Measurements from ENCODE around the gene COPE. TPM values are rescaled to one million over a fixed set of nuclear protein-coding genes. Genes with fewer than 3 reads are reported as not detected.

The COPE gene
- total RNA-seq, 4 donors from 2014 or later: 169 to 229 (median 203) TPM

DNA sequence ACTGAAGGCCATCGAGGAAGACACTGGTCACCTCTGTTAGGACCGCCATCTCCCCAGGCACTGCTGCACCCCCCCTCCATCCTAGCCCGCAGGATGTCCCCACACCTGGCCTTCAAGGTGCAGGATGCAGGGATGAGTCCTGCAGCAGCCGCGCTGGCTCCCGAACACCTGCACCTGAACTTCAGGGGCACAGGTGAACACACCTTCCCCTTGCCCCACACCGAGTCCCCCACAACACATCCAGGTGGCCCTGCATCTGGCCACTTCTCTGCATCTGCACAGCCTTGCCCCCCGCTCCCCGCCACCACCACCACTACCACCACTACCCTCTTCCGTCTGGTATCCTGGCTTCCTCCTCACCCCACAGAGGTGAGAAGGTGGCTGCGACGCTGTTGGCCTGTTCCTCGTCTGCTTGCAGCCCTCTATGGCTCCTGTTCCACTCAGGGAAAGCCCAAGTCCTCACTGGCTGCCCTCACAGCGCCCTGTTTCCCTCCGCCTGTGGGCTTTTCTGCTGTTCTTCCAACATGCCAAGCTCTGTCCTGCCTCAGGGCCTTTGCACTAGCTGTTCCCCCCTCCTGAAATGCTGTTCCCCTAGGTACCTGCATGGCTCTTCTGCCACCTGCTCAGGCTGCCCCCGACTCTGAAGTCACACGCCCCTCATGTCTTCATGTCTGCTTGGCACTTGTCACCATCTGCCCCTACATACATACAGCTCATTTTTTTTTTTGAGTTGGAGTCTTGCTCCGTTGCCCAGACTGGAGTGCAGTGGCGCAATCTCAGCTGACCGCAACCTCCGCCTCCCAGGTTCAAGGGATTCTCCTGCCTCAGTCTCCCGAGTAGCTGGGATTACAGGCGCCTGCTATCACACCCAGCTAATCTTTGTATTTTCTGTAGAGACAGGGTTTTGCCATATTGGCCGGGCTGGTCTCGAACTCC, 21.8 kb downstream of the COPE start:
- TF ChIP-seq POLR2A (IDR thresholded peaks at IDR 0.05): no peak
- ATAC-seq (no peak), DNase-seq (no peak)
- H3K27me3 ChIP-seq: no peaks in the 10 kb centered on the region
- no peak overlapping the region for H3K4me3 ChIP-seq
- H3K4me1 ChIP-seq: peaks cover 8 to 31% of the 10 kb centered on the region in 2 donors
- no peaks in the 10 kb centered on the region for H3K9me3 ChIP-seq
- H3K27ac ChIP-seq: no peak overlapping the region
- intact Hi-C loops (cut with DNase I; ENCODE audit: low total_unique reads): loop anchor here (10.0 kb wide), 1 partner anchor 137 kb away; the partner anchor contains the start of genes ARMC6 and SUGP2
- H3K36me3 ChIP-seq: peaks cover 0 to 15% of the 10 kb centered on the region in 2 donors
- in situ Hi-C loops (cut with MboI; ENCODE audit: low sequenced_read_pairs in 4 of 4): no loop called here

DNA sequence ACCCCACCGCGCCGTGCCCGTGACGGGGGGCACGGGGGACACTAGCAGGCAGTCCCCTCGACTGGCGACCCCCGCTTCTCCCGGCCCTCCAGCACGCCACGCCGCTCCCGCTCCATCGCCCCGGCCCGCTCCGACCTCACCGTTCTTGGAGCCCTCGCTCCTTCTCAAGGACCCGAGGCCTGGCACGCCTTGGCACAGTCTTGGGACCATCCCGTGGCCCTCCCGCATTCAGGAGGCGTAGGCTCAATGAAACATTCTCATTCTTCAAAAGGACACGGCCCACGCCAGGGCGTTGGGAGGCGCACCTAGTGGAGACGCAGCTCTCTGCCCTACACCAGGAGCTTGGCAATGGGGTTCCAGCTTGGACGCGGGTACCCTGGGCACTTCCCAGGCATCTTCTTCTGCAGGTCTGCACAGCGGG, 22.8 kb downstream of the COPE start:
- intact Hi-C loops (cut with DNase I; ENCODE audit: low total_unique reads): loop anchor here (10.0 kb wide), 1 partner anchor 138 kb away; the partner anchor contains the start of genes ARMC6 and SUGP2

DNA sequence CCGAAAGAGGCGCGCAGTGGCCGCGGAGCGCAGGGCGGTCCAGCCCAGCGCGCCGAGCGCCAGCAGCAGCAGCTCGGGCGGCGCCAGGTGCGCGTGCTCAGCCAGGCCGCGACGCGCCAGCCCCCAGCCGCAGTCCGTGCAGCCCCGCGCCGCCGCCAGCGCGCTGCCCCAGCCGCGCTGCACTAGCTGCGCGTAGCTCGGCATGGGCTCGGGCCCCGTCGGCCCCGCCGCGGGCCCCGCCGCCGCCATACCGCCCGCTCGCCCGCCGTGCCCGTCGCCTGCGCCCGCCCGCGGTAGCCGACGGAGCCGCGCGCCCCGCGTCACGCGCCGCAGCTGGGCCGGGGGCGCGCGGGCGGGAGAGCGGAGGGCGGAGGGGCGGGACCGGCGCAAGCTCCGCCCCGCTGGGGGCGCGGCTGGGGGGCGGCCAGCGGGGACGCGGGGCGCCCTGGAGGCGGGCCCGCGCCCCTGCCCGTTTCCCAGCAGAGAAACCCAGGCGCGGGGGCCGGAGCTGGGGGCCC, 23.3 kb downstream of the COPE start, which contains the start of gene CERS1:
TSS of gene CERS1 (minus strand) at position 335 of the 518 bp plus-strand sequence. CDS start at position 249, 86 bp downstream.
- Histone ChIP-seq H3K27me3 (no peaks in the 10 kb centered on the region), H3K27ac (peak within 1 kb of the TSS; percentile 16 to 74 (median 46)), H3K4me3 (peak within 1 kb of the TSS; percentile 55 to 71 (median 58)), H3K36me3 (peaks cover 0 to 15% of the 10 kb centered on the region in 2 donors), H3K9me3 (no peaks in the 10 kb centered on the region), H3K4me1 (peaks cover 8 to 31% of the 10 kb centered on the region in 2 donors)
- TF ChIP-seq, protein P1, sequence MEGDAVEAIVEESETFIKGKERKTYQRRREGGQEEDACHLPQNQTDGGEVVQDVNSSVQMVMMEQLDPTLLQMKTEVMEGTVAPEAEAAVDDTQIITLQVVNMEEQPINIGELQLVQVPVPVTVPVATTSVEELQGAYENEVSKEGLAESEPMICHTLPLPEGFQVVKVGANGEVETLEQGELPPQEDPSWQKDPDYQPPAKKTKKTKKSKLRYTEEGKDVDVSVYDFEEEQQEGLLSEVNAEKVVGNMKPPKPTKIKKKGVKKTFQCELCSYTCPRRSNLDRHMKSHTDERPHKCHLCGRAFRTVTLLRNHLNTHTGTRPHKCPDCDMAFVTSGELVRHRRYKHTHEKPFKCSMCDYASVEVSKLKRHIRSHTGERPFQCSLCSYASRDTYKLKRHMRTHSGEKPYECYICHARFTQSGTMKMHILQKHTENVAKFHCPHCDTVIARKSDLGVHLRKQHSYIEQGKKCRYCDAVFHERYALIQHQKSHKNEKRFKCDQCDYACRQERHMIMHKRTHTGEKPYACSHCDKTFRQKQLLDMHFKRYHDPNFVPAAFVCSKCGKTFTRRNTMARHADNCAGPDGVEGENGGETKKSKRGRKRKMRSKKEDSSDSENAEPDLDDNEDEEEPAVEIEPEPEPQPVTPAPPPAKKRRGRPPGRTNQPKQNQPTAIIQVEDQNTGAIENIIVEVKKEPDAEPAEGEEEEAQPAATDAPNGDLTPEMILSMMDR (IDR thresholded peaks at IDR 0.05 in 4 of 5, conservative IDR thresholded peaks at IDR 0.05 in 1 of 5): no peak
- TF ChIP-seq POLR2A (IDR thresholded peaks at IDR 0.05): peak in 1 of 2 donors; percentile 19
- intact Hi-C loops (cut with DNase I; ENCODE audit: low total_unique reads) (loop anchor here (1.0 to 10.0 kb wide), 3 partner anchors 23 to 139 kb away; partner anchors contain the start of genes ARMC6, COPE, DDX49 and SUGP2), in situ Hi-C loops (cut with MboI; ENCODE audit: low sequenced_read_pairs in 4 of 4) (no loop called here)
- ATAC-seq: peak; percentile 32
- no peak for DNase-seq

More for the DNA sequence above, 22.8 kb downstream of the COPE start:
- ATAC-seq: no peak
- Histone ChIP-seq H3K4me1 (peaks cover 8 to 31% of the 10 kb centered on the region in 2 donors), H3K27ac (no peak overlapping the region), H3K36me3 (peaks cover 0 to 15% of the 10 kb centered on the region in 2 donors), H3K27me3 (no peaks in the 10 kb centered on the region), H3K9me3 (no peaks in the 10 kb centered on the region), H3K4me3 (peak overlapping the region in 1 of 4 donors; percentile 9)
- in situ Hi-C loops (cut with MboI; ENCODE audit: low sequenced_read_pairs in 4 of 4): no loop called here
- no peak for DNase-seq
- TF ChIP-seq POLR2A (IDR thresholded peaks at IDR 0.05): no peak
- TF ChIP-seq, protein P1 (IDR thresholded peaks at IDR 0.05 in 4 of 5, conservative IDR thresholded peaks at IDR 0.05 in 1 of 5): no peak

DNA sequence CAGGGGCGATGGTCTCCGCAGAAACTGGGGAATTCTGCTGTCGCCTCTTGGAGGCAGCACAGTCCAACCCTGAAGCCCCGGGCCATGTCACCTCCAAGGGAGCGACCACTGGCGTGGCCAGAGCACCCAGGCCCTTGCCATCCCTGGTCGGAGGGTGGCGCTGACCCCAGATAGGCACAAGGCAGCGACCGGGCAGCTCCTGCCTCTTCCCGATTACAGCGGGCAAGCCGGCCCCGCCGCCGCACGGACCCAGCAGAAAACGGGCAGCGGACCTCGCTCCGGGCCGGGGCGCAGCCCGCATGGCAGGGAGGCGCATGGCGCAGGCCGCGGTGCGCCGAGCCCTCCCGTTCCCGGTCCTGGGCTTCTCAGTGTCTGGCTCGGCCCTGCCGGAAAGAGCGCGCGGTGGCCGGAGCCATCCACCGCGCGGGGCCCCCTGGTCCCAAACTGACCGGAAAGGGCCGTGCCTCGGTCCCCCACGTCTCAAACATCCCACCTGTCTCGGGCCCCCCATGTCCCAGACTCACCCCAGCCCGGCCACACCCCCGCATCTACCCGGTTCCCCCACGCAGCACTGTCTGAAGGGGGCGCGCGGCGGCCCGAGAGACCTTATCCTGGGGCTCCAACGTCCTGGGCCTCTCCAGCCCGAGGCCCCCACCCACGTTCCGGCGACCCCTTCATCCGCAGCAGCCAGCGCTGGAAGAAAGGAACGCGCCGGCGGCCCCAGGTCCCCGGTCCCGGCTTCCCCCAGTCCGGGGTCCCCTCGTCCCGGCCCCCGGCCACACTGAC, 24.0 kb downstream of the COPE start:
- H3K27me3 ChIP-seq: no peaks in the 10 kb centered on the region
- peak overlapping the region; percentile 55 to 71 (median 58) for H3K4me3 ChIP-seq
- H3K36me3 ChIP-seq: peaks cover 0 to 12% of the 10 kb centered on the region in 2 donors
- peak; percentile 33 to 68 for DNase-seq
- peak; percentile 72 to 73 for ATAC-seq
- H3K27ac ChIP-seq: peak overlapping the region; percentile 16 to 74 (median 46)
- intact Hi-C loops (cut with DNase I; ENCODE audit: low total_unique reads) (loop anchor here (1.0 to 10.0 kb wide), 3 partner anchors 24 to 140 kb away; partner anchors contain the start of genes ARMC6, COPE, DDX49 and SUGP2), in situ Hi-C loops (cut with MboI; ENCODE audit: low sequenced_read_pairs in 4 of 4) (no loop called here)
- peaks cover 8 to 31% of the 10 kb centered on the region in 2 donors for H3K4me1 ChIP-seq
- TF ChIP-seq, protein P1 (IDR thresholded peaks at IDR 0.05 in 4 of 5, conservative IDR thresholded peaks at IDR 0.05 in 1 of 5): peak in 4 of 5 experiments; percentile 41 to 57 (median 54)
- TF ChIP-seq POLR2A (IDR thresholded peaks at IDR 0.05): peak in 1 of 2 donors; percentile 0
- no peaks in the 10 kb centered on the region for H3K9me3 ChIP-seq

All from gastrocnemius medialis (tissue), 4 donors.